GM12874 (cell line): Measurements from ENCODE around the gene SACS.

Experiments used
- CTCF ChIP-seq: IDR thresholded peaks from 2 replicates; pipeline ENCODE4 v1.5.1; 2011; ENCODE audit warnings: low read depth, mild to moderate bottlenecking, control low read depth, low read length, moderate library complexity; ENCODE audit not compliant: insufficient read depth

Gene SACS

DNA sequence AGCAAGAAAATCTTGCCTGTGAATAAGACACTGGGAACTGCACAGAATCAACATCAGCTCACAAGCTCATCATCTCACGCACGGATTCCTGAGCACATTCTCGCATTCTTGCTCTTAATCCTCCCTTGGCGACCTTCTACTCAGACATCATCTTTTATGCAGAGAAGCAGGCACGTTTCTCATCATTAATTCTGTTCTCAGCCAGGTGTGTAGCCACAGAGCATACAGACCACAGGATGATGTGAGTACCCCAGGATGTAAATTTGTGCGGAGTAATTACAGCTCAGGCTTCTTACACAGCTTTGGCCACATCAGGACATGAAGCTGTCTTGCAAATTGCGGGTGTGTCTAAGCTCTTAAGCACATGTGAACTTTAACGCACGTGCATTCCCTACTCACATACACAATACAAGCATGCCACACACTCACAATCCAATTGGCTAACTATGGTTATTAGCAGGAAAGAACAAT lies 36.5 kb upstream of the SACS start:
- no peak for TF ChIP-seq CTCF

DNA sequence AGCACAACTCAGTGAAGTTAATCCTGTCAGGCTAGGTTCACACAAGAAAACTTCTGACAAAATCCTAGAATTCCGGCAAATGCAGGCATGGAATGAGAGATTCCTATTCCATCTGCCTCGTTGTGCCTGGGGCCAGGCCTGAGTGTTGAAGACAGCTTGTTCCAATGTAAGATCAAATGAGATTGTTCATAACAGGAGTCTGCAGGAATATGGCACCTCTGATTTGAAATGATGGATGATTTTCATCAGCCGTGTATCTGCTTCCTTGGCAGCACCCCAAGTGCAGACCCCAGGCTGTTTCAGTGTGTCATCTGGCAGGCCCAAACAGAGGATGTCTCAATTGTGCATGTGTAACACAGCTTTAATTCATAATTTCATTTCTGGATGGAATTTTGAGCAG lies 35.3 kb upstream of the SACS start:
- TF ChIP-seq CTCF = no peak

DNA sequence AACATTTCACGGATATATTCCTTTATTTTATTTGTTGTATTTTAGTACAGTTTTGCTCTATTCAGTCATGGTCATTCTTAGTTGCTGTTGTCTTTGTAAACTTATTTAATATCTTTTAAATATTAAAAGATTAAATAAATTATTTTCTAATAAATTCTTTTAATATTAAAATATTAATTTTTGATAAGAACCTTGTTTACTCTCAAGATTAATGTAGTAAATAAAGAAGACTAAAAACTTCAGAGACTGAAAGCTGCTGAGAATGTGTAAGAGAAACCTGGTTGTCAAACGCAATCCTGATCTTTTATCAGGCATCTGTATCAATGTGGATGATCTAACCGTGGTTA lies 34.4 kb upstream of the SACS start:
- no peak for TF ChIP-seq CTCF

DNA sequence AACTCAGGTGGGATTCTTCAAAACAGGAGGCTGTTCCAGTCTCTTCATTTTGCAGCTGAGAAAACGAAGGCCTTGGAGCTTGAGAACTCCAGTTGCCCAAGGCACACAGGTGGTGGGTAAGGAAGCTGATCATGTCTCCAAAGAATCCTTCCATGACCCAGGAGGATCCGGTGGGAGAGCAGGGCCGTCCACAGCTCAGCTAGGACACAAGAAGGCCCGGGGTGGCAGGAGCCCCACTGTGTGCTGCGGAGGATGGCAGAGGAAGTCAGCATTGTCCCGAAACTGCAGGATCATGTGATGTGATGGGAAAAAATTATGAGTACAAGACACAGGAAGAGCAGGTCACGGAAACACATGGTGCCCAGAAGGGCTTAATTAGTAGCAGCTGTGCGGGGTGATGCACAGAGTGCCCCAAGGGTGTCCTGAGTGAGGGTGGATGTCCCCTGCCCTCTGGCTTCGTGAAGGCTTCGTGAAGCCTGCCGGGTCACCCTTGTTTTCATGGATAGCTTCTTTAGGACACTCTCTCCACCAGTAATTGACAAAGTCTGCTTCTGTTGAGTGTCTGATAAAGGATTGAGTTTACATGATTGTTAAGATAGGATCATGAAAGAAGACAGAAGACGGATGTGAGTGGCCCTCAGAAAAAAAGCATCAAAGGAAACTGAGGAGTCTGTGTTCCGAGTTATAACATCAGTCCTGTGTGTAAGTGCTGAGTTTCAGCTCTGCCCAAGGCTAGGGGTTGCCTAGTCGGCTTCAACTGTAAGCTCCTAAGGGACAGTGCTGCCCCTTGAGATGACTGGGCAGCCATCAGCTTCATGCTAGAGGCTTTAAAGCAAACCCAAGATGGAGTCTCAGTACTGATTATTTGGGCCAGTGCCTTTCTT lies 33.8 kb upstream of the SACS start:
- no peak for TF ChIP-seq CTCF

GRCh38 chr13:23466144-23467002 lies 32.9 kb upstream of the SACS start:
- TF ChIP-seq CTCF = peak; percentile 42

DNA sequence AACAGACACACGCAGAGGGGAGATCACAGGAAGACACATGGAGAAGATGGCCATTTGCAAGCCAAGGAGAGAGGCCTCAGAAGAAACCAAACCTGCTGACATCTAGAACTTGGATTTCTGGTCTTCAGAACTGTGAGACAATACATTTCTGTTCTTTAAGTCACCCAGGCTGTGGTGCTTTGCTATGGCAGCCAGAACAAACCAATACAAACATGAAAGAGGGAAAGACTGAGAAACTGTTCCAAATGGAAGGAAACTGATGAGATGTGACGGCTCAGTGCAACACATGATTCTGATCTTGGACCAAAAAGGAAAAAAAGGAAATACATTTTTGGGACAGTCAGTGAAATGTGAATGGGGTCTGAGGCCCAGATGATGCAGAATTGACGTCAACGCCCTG lies 30.2 kb upstream of the SACS start:
- no peak for TF ChIP-seq CTCF

DNA sequence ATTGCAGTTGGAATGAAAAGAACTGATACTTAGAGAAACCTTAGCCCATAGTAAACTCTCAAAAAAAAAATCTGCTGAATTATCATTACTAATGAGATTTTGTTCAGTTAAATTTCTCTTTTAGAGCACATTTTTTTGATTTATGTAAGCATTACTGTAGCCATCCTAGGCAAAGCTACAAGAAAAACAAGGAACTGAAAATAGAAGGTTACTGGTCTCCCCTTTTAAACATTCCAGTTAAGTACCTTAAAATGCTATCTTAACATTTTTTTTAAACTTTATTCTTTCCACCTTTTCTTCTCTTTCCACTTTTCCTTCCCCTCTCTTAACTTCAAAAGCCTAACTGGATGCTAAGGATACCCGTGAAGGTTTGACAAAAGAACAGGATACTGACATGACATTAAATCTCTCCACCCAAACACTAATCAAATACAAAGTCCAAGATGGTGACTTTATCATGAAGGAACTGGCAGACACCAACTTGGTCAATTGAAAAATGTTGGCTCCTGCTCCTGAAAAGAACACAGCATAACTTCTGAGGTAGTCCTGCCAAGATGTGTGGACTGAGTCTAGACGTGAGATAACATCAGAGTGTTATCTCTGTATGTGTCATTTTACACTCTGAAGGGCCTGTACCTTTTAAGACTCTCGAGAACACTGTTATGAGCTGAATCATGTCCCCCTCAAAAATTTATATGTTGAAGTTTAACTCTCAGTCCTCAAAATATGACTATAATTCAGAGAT lies 29.5 kb upstream of the SACS start:
- no peak for TF ChIP-seq CTCF
